Neural cell (in vitro differentiated cells): ENCODE measurements around the gene TMEM59L. TPM values are rescaled to one million over a fixed set of nuclear protein-coding genes. Genes with fewer than 3 reads are reported as not detected.

Experiments
- H2AFZ ChIP-seq: fragments of 200-600, 300-800 bp; sonication (generic), shearing (Covaris generic); 2 replicates; pipeline ENCODE4 v1.6.0; 2014; ENCODE audit warnings: low read depth, mild to moderate bottlenecking, antibody characterized with exemption, low read length, moderate library complexity
- H3F3A ChIP-seq: fragments of 200-600 bp; shearing (Covaris generic); 2 replicates; pipeline ENCODE4 v1.6.1; 2016; ENCODE audit warnings: mild to moderate bottlenecking, moderate library complexity, mixed read lengths, antibody characterized with exemption, low read length; ENCODE audit not compliant: insufficient read depth, poor library complexity, severe bottlenecking
- H3K27ac ChIP-seq: fragments of 200-600, 300-800 bp; sonication (generic), shearing (Covaris generic); 2 replicates; pipeline ENCODE4 v1.5.1; 2014; ENCODE audit warnings: mild to moderate bottlenecking, low read length, moderate library complexity
- H3K27me3 ChIP-seq: fragments of 300-800, 200-600 bp; sonication (generic), shearing (Covaris generic); 2 replicates; pipeline ENCODE4 v1.6.0; 2014; ENCODE audit warnings: mild to moderate bottlenecking, low read depth, low read length, moderate library complexity; ENCODE audit not compliant: insufficient read depth
- H3K36me3 ChIP-seq: fragments of 300-800, 200-600 bp; sonication (generic), shearing (Covaris generic); 2 replicates; pipeline ENCODE4 v1.5.1; 2014; ENCODE audit warnings: mild to moderate bottlenecking, antibody characterized with exemption, low read length, moderate library complexity; ENCODE audit not compliant: insufficient read depth
- H3K4me2 ChIP-seq: fragments of 300-800, 200-600 bp; sonication (generic), shearing (Covaris generic); 2 replicates; pipeline ENCODE4 v1.6.0; 2014; ENCODE audit warnings: mild to moderate bottlenecking, low read length
- H3K4me3 ChIP-seq: fragments of 300-800, 200-600 bp; sonication (generic), shearing (Covaris generic); 2 replicates; pipeline ENCODE4 v1.5.1; 2014; ENCODE audit warnings: mild to moderate bottlenecking, low read length, moderate library complexity
- H3K79me2 ChIP-seq: fragments of 200-600 bp; shearing (Covaris generic); replicated peaks from 2 replicates; pipeline ENCODE4 v1.6.0; 2014; ENCODE audit warnings: mild to moderate bottlenecking, low read length, moderate library complexity; ENCODE audit not compliant: insufficient read depth
- H3K9ac ChIP-seq: fragments of 300-800, 200-600 bp; sonication (generic), shearing (Covaris generic); 2 replicates; pipeline ENCODE4 v1.6.1; 2016; ENCODE audit warnings: mild to moderate bottlenecking, low read length, mixed read lengths
- H3K9me2 ChIP-seq: fragments of 200-600 bp; shearing (Covaris generic); 2 replicates; pipeline ENCODE4 v1.6.1; 2016; ENCODE audit warnings: mild to moderate bottlenecking, low read length, mixed read lengths; ENCODE audit not compliant: insufficient read depth
- H3K9me3 ChIP-seq: fragments of 200-600, 300-800 bp; sonication (generic), shearing (Covaris generic); 2 replicates; pipeline ENCODE4 v1.6.1; 2016; ENCODE audit warnings: mild to moderate bottlenecking, mixed run types, low read length, moderate library complexity, mixed read lengths
- H4K20me1 ChIP-seq: fragments of 200-600 bp; shearing (Covaris generic); 2 replicates; pipeline ENCODE4 v1.6.1; 2016; ENCODE audit warnings: mild to moderate bottlenecking, mixed run types; ENCODE audit not compliant: insufficient read depth
- EP300 ChIP-seq: fragments of 450-650 bp; conservative IDR thresholded peaks from 2 replicates; pipeline ENCODE4 v1.6.1; 2014; ENCODE audit warnings: antibody characterized with exemption, mild to moderate bottlenecking, moderate library complexity; ENCODE audit not compliant: poor library complexity, severe bottlenecking
- EZH2 ChIP-seq: fragments of 200-600, 300-800 bp; shearing (Covaris generic), sonication (generic); IDR thresholded peaks from 2 replicates; pipeline ENCODE4 v1.6.1; 2014; ENCODE audit warnings: antibody characterized with exemption, low read length, borderline replicate concordance, mild to moderate bottlenecking; ENCODE audit not compliant: insufficient read depth, poor library complexity, severe bottlenecking
- MXI1 ChIP-seq: fragments of 450-650 bp; conservative IDR thresholded peaks from 2 replicates; pipeline ENCODE4 v1.6.1; 2014; ENCODE audit warnings: antibody characterized with exemption, mild to moderate bottlenecking; ENCODE audit not compliant: poor library complexity, severe bottlenecking
- POLR2AphosphoS5 ChIP-seq: IDR thresholded peaks from 2 replicates; pipeline ENCODE4 v1.6.1; 2012
- RAD21 ChIP-seq: fragments of 450-650 bp; conservative IDR thresholded peaks from 2 replicates; pipeline ENCODE4 v1.6.1; 2014; ENCODE audit warnings: antibody characterized with exemption, mild to moderate bottlenecking, moderate library complexity
- SMC3 ChIP-seq: fragments of 450-650 bp; conservative IDR thresholded peaks from 2 replicates; pipeline ENCODE4 v1.6.1; 2014; ENCODE audit warnings: antibody characterized with exemption, mild to moderate bottlenecking, moderate library complexity; ENCODE audit not compliant: poor library complexity
- TAF1 ChIP-seq: IDR thresholded peaks from 2 replicates; pipeline ENCODE4 v1.6.1; 2012; ENCODE audit warnings: low read depth
- polyA plus RNA-seq: library from polyadenylated mRNA; depleted of rRNA; stranded (reverse); fragments of >200 nt; gene quantifications from 2 replicates; pipeline ENCODE4 v1.2.3, GENCODE V29; 2014
- TF ChIP-seq, protein P1 (sequence below): fragments of 450-650 bp; IDR thresholded peaks from 2 replicates; pipeline ENCODE4 v1.5.1; 2014; ENCODE audit warnings: antibody characterized with exemption, mild to moderate bottlenecking, moderate library complexity; ENCODE audit not compliant: poor library complexity, severe bottlenecking
- TF ChIP-seq, protein P2 (sequence below): IDR thresholded peaks from 2 replicates; pipeline ENCODE4 v1.6.1; 2012; ENCODE audit warnings: borderline replicate concordance

The TMEM59L gene
- polyA plus RNA-seq, 1 donor from 2014 or later = 138 TPM

DNA sequence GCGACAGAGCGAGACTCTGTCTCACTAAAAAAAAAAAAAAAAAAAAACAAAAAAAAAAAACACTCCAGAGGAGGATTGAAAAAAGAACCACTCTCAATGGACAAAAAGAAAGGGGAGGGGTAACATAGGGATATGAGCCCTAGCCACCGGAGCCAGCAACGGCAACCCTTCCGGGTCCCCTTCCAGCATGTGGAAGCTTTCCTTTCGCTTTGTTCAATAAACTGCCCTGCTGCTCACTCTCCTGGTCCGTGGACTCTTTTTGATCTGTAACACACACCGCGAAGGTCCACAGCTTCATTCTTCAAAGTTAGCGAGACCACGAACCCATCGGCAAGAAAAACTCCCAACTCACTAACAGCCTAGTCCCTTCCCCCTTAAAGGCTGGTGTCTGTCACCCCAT, 25.1 kb upstream of the TMEM59L start:
- no peak overlapping the region for H3K27ac ChIP-seq
- H3K36me3 ChIP-seq = no peaks in the 10 kb centered on the region
- no peak overlapping the region for H2AFZ ChIP-seq
- H3K79me2 ChIP-seq = no peaks in the 10 kb centered on the region
- H3K27me3 ChIP-seq = no peaks in the 10 kb centered on the region
- TF ChIP-seq, protein P1, sequence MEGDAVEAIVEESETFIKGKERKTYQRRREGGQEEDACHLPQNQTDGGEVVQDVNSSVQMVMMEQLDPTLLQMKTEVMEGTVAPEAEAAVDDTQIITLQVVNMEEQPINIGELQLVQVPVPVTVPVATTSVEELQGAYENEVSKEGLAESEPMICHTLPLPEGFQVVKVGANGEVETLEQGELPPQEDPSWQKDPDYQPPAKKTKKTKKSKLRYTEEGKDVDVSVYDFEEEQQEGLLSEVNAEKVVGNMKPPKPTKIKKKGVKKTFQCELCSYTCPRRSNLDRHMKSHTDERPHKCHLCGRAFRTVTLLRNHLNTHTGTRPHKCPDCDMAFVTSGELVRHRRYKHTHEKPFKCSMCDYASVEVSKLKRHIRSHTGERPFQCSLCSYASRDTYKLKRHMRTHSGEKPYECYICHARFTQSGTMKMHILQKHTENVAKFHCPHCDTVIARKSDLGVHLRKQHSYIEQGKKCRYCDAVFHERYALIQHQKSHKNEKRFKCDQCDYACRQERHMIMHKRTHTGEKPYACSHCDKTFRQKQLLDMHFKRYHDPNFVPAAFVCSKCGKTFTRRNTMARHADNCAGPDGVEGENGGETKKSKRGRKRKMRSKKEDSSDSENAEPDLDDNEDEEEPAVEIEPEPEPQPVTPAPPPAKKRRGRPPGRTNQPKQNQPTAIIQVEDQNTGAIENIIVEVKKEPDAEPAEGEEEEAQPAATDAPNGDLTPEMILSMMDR = no peak
- TF ChIP-seq MXI1 (no peak), EZH2 (no peak), POLR2AphosphoS5 (no peak), TAF1 (no peak), SMC3 (no peak), EP300 (no peak), RAD21 (no peak)
- TF ChIP-seq, protein P2, sequence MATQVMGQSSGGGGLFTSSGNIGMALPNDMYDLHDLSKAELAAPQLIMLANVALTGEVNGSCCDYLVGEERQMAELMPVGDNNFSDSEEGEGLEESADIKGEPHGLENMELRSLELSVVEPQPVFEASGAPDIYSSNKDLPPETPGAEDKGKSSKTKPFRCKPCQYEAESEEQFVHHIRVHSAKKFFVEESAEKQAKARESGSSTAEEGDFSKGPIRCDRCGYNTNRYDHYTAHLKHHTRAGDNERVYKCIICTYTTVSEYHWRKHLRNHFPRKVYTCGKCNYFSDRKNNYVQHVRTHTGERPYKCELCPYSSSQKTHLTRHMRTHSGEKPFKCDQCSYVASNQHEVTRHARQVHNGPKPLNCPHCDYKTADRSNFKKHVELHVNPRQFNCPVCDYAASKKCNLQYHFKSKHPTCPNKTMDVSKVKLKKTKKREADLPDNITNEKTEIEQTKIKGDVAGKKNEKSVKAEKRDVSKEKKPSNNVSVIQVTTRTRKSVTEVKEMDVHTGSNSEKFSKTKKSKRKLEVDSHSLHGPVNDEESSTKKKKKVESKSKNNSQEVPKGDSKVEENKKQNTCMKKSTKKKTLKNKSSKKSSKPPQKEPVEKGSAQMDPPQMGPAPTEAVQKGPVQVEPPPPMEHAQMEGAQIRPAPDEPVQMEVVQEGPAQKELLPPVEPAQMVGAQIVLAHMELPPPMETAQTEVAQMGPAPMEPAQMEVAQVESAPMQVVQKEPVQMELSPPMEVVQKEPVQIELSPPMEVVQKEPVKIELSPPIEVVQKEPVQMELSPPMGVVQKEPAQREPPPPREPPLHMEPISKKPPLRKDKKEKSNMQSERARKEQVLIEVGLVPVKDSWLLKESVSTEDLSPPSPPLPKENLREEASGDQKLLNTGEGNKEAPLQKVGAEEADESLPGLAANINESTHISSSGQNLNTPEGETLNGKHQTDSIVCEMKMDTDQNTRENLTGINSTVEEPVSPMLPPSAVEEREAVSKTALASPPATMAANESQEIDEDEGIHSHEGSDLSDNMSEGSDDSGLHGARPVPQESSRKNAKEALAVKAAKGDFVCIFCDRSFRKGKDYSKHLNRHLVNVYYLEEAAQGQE = no peak
- no peaks in the 10 kb centered on the region for H3K9me3 ChIP-seq
- H4K20me1 ChIP-seq = no peaks in the 10 kb centered on the region
- H3K9ac ChIP-seq = no peak overlapping the region
- no peak overlapping the region for H3K4me3 ChIP-seq
- H3F3A ChIP-seq = no peaks in the 10 kb centered on the region
- no peak overlapping the region for H3K4me2 ChIP-seq
- no peaks in the 10 kb centered on the region for H3K9me2 ChIP-seq

DNA sequence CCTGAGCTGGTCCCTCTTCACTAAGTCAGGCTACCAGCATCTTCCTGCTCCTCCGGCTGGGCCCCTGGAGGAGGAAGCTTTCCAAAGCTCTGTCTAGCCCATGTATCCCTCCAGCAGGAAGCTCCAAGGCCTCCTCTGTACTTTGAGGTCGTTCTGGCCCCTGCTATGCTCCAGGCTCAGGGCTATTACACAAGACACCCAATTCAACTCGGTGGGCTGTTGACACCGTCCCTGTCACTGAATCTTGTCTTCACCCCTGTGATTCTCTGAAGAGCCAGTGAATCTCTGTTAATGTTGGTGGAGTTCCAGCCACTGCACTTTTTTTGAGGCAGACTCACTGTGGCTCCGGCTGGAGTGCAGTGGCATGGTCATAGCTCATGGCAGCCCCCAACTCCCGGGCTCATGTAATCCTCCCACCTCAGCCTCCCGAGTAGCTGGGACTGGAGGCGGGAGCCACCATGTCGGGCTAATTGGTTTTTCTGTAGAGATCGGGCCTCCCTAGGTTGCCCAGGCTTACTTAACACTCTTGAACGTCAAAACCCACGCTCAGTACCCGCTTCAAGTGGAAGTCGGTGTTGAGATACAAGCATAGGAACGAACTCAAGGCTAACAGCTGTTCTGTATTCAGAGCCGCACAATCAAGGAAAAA, 24.6 kb upstream of the TMEM59L start:
- Histone ChIP-seq H3K27me3 (no peaks in the 10 kb centered on the region), H3K4me3 (peak overlapping the region; percentile 88), H2AFZ (peak overlapping the region; percentile 19), H4K20me1 (no peaks in the 10 kb centered on the region), H3K4me2 (peak overlapping the region; percentile 20), H3K79me2 (no peaks in the 10 kb centered on the region), H3F3A (no peaks in the 10 kb centered on the region), H3K9me3 (no peaks in the 10 kb centered on the region), H3K9me2 (no peaks in the 10 kb centered on the region), H3K27ac (peak overlapping the region; percentile 75), H3K36me3 (no peaks in the 10 kb centered on the region), H3K9ac (peak overlapping the region; percentile 86)
- TF ChIP-seq MXI1 (no peak), EP300 (no peak), SMC3 (no peak), POLR2AphosphoS5 (no peak), EZH2 (no peak), TAF1 (no peak), RAD21 (no peak)
- TF ChIP-seq, protein P2 = no peak
- TF ChIP-seq, protein P1 = no peak
